Chondrocyte (in vitro differentiated cells): Measurements from ENCODE around the gene NPAS3. TPM values are rescaled to one million over a fixed set of nuclear protein-coding genes. Genes with fewer than 3 reads are reported as not detected.

Experiments
- DNase-seq: peaks from one replicate; pipeline ENCODE4 v3.0.0; 2021; ENCODE audit warnings: mixed read lengths, low spot score
- H3K27ac Mint-ChIP-seq: one replicate; pipeline ENCODE4 v1.8.0; 2021; ENCODE audit warnings: mild to moderate bottlenecking, moderate library complexity, mixed read lengths; ENCODE audit not compliant: unreplicated experiment
- H3K27me3 Mint-ChIP-seq: 2 replicates; pipeline ENCODE4 v1.8.0; 2021; ENCODE audit warnings: low read depth, mixed read lengths
- H3K36me3 Mint-ChIP-seq: 2 replicates; pipeline ENCODE4 v1.8.0; 2021; ENCODE audit warnings: low read depth, mixed read lengths
- H3K4me1 Mint-ChIP-seq: 2 replicates; pipeline ENCODE4 v1.8.0; 2021; ENCODE audit warnings: low read depth, mild to moderate bottlenecking, mixed read lengths
- H3K4me3 Mint-ChIP-seq: one replicate; pipeline ENCODE4 v1.8.0; 2021; ENCODE audit warnings: mild to moderate bottlenecking, moderate library complexity, mixed read lengths; ENCODE audit not compliant: unreplicated experiment
- H3K9me3 Mint-ChIP-seq: 2 replicates; pipeline ENCODE4 v1.8.0; 2021; ENCODE audit warnings: low read depth, mixed read lengths
- total RNA-seq: library from RNA; stranded (reverse); gene quantifications from 3 replicates; pipeline ENCODE4 v1.2.1, GENCODE V29; 2021
- TF ChIP-seq, protein P1 (sequence below): fragments of 200-600 bp; sonication (generic); IDR thresholded peaks from 2 replicates; pipeline ENCODE4 v1.5.0; 2021; ENCODE audit warnings: antibody characterized with exemption, mild to moderate bottlenecking, moderate library complexity

NPAS3 gene
- total RNA-seq, 1 donor from 2014 or later, result 2.6 TPM

DNA sequence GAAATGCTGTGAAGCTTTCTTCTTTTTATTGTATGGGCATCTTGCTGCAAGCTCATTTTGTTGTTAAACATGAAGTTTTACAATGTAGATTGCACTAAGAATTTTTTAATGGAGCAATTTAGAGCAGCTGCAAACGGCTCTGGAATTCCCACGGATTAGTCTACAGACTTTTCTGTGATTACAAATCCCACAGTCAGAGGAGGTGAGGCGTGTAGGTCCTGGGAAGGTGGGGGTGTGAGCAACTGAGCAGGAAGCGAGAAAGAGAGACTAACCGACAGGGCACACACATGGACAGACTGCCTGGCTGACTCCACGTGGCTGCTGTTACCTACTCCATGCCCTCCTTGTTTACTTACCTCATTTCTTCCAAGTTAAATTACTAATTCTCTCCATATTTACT is 348.5 kb downstream of the NPAS3 start:
- TF ChIP-seq, protein P1, sequence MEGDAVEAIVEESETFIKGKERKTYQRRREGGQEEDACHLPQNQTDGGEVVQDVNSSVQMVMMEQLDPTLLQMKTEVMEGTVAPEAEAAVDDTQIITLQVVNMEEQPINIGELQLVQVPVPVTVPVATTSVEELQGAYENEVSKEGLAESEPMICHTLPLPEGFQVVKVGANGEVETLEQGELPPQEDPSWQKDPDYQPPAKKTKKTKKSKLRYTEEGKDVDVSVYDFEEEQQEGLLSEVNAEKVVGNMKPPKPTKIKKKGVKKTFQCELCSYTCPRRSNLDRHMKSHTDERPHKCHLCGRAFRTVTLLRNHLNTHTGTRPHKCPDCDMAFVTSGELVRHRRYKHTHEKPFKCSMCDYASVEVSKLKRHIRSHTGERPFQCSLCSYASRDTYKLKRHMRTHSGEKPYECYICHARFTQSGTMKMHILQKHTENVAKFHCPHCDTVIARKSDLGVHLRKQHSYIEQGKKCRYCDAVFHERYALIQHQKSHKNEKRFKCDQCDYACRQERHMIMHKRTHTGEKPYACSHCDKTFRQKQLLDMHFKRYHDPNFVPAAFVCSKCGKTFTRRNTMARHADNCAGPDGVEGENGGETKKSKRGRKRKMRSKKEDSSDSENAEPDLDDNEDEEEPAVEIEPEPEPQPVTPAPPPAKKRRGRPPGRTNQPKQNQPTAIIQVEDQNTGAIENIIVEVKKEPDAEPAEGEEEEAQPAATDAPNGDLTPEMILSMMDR, result no peak
- Mint-ChIP-seq H3K27ac (no peak overlapping the region), H3K9me3 (no peaks in the 10 kb centered on the region), H3K4me1 (peaks cover 3% of the 10 kb centered on the region), H3K4me3 (no peak overlapping the region), H3K27me3 (no peaks in the 10 kb centered on the region), H3K36me3 (no peaks in the 10 kb centered on the region)
- DNase-seq, result no peak

DNA sequence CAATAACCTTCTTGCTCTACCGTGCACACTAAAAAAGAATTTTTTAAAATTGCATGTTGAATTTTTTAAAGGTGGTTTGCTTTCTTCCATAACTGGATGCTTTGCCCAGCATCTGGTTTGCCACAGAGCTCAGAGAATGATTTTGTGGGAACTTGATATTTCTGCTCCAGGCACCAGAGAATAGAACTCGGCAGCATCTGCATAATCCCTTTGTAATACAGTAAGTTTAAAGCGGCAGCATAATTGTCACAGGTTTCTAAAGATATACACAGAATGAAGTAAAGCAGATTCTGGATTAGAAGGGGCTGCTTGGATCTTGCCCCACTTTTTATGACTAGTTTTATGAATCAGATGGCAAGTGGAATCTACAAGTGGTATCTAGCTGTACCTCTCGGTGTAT is 352.0 kb downstream of the NPAS3 start:
- Mint-ChIP-seq H3K4me1 (no peaks in the 10 kb centered on the region), H3K9me3 (no peaks in the 10 kb centered on the region), H3K4me3 (no peak overlapping the region), H3K36me3 (no peaks in the 10 kb centered on the region), H3K27me3 (no peaks in the 10 kb centered on the region), H3K27ac (no peak overlapping the region)
- TF ChIP-seq, protein P1, result no peak
- DNase-seq, result no peak

DNA sequence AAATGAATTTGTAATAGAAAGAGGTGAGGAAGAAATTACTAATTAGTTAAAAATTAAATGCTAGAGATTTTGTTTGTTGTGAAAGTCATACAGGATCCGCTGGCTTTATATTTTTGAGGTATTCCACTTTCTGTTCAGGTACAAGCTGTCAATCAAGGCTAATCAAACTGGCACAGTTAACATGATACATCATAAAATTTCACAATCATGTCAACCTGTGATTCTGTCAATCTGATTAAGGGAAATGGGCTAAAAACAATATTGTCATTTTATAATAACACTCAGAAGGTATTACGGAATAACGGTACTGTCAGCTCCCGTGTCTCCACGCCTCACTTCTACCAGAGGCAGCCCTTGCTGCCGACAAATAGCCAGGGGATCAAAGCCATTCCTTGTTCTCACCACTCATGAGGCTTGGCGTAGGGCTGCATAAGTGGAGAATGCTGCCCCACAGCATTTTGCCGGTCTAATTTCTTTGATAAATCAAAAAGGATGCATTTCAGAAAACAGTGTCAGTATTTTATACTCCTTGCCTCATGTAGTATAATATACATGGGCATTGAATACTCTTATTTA is 352.9 kb downstream of the NPAS3 start:
- DNase-seq, result no peak
- TF ChIP-seq, protein P1, result no peak
- Mint-ChIP-seq H3K27ac (no peak overlapping the region), H3K4me3 (no peak overlapping the region), H3K4me1 (no peaks in the 10 kb centered on the region), H3K36me3 (no peaks in the 10 kb centered on the region), H3K9me3 (no peaks in the 10 kb centered on the region), H3K27me3 (no peaks in the 10 kb centered on the region)

DNA sequence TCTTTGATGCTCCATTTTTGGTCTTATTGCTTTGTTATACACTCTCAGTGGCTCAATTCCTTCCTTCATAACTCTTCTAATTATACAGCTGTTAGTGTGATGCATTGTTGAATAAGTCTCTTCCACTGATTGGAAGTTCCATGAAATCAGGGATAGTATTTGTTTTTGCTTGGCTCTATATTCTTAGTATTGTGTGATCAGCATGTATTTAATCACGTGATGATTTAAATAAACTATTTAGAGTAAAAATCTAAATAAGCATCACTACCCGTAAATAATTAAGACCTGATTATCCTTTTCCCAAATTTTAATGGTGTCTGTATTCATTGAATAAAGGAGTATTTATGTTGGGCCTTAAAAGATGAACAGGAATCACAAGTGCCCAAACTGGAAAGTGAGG is 355.7 kb downstream of the NPAS3 start:
- no peaks in the 10 kb centered on the region for H3K9me3 Mint-ChIP-seq
- TF ChIP-seq, protein P1, result no peak

DNA sequence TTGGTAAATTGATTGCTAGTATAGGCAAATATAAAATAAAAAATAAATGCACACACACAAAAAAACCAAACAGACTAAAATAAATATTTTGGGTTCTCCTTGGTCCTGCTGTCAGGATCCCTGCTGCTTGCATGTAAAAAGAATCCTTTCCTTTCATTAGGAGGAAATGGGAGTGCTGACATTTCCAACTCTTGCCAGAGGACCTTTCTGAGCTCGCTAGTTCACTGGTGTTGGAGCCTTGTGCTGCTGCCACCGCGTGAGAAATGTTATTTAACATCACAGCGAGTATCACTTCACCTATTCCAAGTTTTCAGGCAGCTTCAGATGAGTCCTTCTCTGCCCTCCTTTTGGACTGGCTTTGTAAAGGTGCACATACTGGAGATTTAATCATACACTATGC is 358.9 kb downstream of the NPAS3 start:
- TF ChIP-seq, protein P1, result no peak
- DNase-seq, result no peak
- Mint-ChIP-seq H3K9me3 (no peaks in the 10 kb centered on the region), H3K27me3 (no peaks in the 10 kb centered on the region), H3K4me3 (no peak overlapping the region), H3K36me3 (no peaks in the 10 kb centered on the region), H3K27ac (no peak overlapping the region), H3K4me1 (peaks cover 3% of the 10 kb centered on the region)

More for the DNA sequence above, 355.7 kb downstream of the NPAS3 start:
- Mint-ChIP-seq H3K27me3 (no peaks in the 10 kb centered on the region), H3K36me3 (no peaks in the 10 kb centered on the region), H3K27ac (no peak overlapping the region), H3K4me3 (no peak overlapping the region), H3K4me1 (peaks cover 3% of the 10 kb centered on the region)
- no peak for DNase-seq
